Measurements from ENCODE around the gene INSL3. TPM values are rescaled to one million over a fixed set of nuclear protein-coding genes. Genes with fewer than 3 reads are reported as not detected.

The INSL3 gene
- total RNA-seq, 4 donors from 2014 or later = 2.7 TPM; not detected in 3

DNA sequence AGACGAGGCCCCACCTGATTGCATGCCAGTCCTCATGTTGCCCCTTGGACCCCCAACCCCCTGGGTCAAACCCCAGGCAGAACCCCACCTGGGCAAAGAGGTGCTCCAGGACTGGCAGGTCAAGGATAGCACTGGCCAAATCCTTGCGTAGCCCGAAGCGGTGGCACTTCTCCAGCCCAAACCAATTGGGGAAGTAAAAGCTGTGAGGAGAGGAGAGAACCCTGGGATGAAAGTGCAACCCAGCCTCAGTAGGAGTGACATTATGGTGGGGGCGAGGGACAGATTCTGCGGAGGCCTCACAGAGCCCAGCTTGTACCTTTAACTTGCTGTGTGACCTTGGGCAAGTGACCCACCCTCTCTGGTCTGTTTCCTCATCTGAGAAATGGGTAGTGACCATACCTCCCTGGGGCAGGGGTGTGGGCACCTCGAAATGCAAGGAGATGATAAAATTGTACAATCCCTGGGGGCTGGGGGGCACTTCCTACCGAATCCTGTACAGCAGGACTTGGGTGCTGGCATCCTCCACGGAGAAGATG, 22.0 kb upstream of the INSL3 start:
- TF ChIP-seq, protein P1, sequence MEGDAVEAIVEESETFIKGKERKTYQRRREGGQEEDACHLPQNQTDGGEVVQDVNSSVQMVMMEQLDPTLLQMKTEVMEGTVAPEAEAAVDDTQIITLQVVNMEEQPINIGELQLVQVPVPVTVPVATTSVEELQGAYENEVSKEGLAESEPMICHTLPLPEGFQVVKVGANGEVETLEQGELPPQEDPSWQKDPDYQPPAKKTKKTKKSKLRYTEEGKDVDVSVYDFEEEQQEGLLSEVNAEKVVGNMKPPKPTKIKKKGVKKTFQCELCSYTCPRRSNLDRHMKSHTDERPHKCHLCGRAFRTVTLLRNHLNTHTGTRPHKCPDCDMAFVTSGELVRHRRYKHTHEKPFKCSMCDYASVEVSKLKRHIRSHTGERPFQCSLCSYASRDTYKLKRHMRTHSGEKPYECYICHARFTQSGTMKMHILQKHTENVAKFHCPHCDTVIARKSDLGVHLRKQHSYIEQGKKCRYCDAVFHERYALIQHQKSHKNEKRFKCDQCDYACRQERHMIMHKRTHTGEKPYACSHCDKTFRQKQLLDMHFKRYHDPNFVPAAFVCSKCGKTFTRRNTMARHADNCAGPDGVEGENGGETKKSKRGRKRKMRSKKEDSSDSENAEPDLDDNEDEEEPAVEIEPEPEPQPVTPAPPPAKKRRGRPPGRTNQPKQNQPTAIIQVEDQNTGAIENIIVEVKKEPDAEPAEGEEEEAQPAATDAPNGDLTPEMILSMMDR (IDR thresholded peaks at IDR 0.05) = no peak
- DNase-seq (ENCODE audit: low spot score) = no peak
- no peak for ATAC-seq (ENCODE audit: low FRiP score)

DNA sequence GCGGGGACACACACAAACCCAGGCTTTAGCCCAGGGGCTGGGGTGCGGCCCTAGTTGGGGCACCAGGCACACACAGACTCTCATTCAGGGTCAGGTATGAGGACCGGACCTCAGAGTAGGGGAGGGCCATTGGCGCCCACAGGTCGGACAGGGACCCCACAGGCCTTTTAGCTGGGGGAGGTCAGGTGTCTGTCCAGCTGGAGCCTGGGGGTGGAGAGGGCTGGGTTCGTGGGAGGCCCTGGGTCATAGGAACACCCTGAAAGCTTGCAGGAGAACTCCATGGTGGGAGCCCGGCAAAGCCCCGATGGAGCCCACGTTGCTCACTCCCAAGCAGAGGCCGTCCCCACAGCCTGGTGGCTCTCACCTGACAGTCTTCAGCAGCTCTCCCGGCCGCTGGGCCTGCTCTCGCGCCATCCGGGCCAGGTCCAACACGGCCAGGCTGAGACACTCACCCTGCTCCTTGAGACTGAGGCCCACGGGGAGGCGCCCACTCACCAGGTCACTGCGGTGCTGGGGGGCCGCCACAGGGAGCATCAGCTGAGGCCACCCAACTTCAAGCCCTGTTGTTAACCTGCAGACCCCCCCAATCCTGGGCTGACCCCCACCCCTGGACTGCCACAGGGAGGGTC, 21.5 kb upstream of the INSL3 start:
- TF ChIP-seq, protein P1 (IDR thresholded peaks at IDR 0.05) = no peak
- ATAC-seq (ENCODE audit: low FRiP score) (no peak), DNase-seq (ENCODE audit: low spot score) (no peak)

DNA sequence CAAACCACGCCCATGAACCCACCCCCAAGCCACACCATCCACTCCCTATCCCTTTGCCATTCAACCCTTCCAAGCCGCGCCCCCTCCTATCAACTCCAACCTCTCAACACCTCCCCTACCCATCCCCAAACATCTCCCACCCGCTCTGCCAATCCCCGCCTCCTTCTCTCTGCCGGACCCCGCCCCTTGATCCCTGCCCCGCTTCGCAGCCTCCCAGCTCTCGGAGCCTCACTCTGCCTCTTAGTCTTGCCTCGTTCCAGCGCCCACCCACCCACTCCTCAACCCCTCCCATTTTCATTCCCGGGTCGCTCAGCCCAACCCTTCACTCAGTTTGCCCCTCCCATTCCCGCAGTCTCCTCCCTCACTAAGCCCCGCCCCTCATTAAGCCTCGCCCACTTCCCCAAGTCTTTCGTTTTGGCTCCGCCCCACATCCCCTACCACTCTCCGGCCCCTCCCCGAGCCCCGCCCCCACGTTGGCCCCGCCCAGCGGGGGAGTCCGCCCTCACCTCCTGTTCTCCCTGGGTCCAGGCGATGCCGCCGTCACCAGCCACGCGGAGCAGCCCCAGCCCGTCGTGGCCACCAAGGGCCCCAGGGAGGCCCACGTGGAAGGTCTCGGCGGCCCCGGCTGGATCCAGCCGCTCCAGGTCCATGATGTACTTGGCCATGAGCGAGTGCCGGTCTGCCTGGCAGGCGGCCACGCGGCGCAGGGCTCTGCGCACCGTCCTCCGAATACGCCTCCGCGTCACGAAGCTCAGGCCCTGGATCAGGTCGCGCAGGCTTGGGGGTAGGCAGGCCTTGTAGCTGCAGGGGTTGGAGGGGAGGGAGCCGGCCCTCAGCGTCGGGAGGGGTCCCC, 20.7 kb upstream of the INSL3 start:
- TF ChIP-seq, protein P1 (IDR thresholded peaks at IDR 0.05) = no peak
- DNase-seq (ENCODE audit: low spot score) (no peak), ATAC-seq (ENCODE audit: low FRiP score) (peak; percentile 63)

DNA sequence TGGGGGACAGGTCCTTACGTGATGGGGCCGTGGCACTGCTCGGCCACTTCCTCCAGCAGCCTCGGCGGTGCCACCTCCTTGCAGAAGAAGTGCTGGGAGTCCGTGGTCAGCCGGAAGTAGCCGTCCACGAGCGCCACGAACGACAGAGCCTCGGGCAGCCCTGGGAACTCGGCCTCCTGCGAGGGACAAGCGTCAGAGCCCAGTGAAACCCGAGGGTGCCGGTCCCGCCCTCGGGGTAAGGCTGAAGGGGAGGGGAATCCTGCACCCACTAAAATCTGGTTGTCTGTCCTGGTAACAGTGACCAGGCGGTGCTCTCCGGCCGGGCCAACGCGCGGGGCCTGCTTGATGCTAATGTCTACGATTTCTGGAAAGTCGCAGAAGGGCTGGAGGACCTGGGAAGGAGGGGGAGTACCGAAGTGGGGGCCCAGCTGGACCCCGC, 20.1 kb upstream of the INSL3 start:
- ATAC-seq (ENCODE audit: low FRiP score) (no peak), DNase-seq (ENCODE audit: low spot score) (no peak)
- TF ChIP-seq, protein P1 (IDR thresholded peaks at IDR 0.05) = no peak

DNA sequence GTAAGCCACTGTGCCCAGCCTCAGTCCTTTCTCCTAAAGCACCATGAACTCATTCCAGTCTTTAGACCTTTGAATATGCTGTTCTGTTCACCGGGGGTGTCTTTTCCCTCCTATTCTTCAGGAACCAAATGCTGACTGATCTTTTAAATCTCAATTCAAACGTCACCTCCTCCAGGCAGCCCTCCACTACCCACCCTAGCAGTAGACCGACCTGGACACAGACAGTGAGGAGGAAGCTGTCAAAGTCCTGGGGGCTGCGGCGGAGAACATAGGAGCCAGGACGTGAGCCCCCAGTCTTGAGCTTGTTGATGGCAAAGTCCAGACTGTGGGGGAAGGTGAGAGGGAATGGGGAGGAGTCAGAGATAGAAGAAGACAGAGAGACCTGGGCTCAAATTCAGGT, 18.7 kb upstream of the INSL3 start:
- DNase-seq (ENCODE audit: low spot score) = no peak
- TF ChIP-seq, protein P1 (IDR thresholded peaks at IDR 0.05) = no peak
- no peak for ATAC-seq (ENCODE audit: low FRiP score)

DNA sequence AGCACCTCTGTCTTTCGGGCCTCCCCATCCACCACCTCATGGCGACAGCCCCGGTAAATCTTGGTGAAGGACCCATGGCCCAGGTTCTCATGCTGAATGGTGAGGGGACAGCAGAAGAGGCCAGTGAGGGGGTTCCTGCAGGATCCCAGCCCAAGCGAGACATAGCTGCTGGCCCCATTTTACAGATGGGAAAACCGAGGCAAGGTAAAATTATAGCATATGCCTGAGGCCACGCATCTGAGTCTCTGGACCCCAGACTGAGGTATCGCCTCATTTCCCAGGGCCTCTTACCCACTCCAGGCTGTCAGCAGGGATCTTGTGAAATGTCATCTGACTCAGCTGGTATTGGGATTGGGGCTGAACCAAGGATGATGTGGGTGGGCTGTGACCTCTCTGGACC, 16.7 kb upstream of the INSL3 start:
- DNase-seq (ENCODE audit: low spot score) = no peak
- no peak for ATAC-seq (ENCODE audit: low FRiP score)
- TF ChIP-seq, protein P1 (IDR thresholded peaks at IDR 0.05) = no peak

Data from omental fat pad (tissue), 4 donors.